HepG2 (cell line): ENCODE measurements around the gene RNU2-63P. TPM values are rescaled to one million over a fixed set of nuclear protein-coding genes. Genes with fewer than 3 reads are reported as not detected.

ENCODE experiments used
- ATAC-seq: fragments of 200-7000 bp; cut with Tn5 transposase; 3 replicates; pipeline ENCODE4 v1.9.1; 2020; ENCODE audit warnings: mild to moderate bottlenecking, moderate library complexity
- BruUV-seq: library from RNA; stranded (reverse); fragments of 400-500 nt; replicated peaks from 2 replicates; lab custom pipeline; 2021; lab: Mats Ljungman, UMichigan
- CTCF ChIA-PET: fragments of 300-600 bp; formaldehyde crosslinking; extraction: SDS; loops from one replicate; lab custom pipeline; 2021; ENCODE audit warnings: low total read pairs, inconsistent platforms, low intra/inter-chr PET ratio; lab: Yijun Ruan, JAX
- POLR2A ChIA-PET: fragments of 350-600 bp; sonication (Branson Sonifier 250); formaldehyde crosslinking; loops from one replicate; lab custom pipeline; 2020; ENCODE audit warnings: antibody characterized with exemption, inconsistent platforms; lab: Yijun Ruan, JAX
- DNase-seq: peaks from one replicate; pipeline ENCODE4 v3.0.0-alpha.2; 2015; ENCODE audit warnings: low spot score
- FAIRE-seq: peaks from 3 replicates; lab custom pipeline; 2011; peaks lifted over from hg19 to GRCh38; lab: Jason Lieb, UNC
- H2AFZ ChIP-seq: one replicate; pipeline ENCODE4 v1.6.1; 2011; ENCODE audit warnings: low read length, inconsistent platforms
- H3K27ac ChIP-seq: fragments of 300-600 bp; 3 replicates; pipeline ENCODE4 v1.8.0; 2011; ENCODE audit warnings: mixed run types, mild to moderate bottlenecking, mixed read lengths, low read length, inconsistent platforms; ENCODE audit not compliant: insufficient read depth; ENCODE audit errors: extremely low read length
- H3K27me3 ChIP-seq, 2 experiments: fragments of 200-600 bp in 1 of 2; 2 replicates in 1 of 2; 3 replicates in 1 of 2; pipeline versions ENCODE4 v1.6.0 to v1.8.0; 2011; ENCODE audit warnings: low read length in 2 of 2, mild to moderate bottlenecking in 2 of 2, moderate library complexity in 2 of 2, inconsistent platforms in 1 of 2; ENCODE audit not compliant: insufficient read depth in 2 of 2, control insufficient read depth in 1 of 2
- H3K36me3 ChIP-seq, 2 experiments: fragments of 200-600 bp in 1 of 2; replicated peaks in 1 of 2; 2 replicates in 1 of 2; 3 replicates in 1 of 2; pipeline versions ENCODE4 v1.5.1 to v1.8.0; 2011; ENCODE audit warnings: low read length in 2 of 2, inconsistent platforms in 1 of 2; ENCODE audit not compliant: insufficient read depth in 2 of 2, control insufficient read depth in 1 of 2
- H3K4me1 ChIP-seq: 2 replicates; pipeline ENCODE4 v1.5.1; 2012; ENCODE audit warnings: low read length, inconsistent platforms; ENCODE audit not compliant: insufficient read depth
- H3K4me2 ChIP-seq: 2 replicates; pipeline ENCODE4 v1.6.0; 2011; ENCODE audit warnings: low read depth, low read length, inconsistent platforms
- H3K4me3 ChIP-seq, 3 experiments: fragments of 200-600 bp in 1 of 3; sonication (generic), shearing (Covaris generic) in 1 of 3; replicated peaks in 1 of 3; 2 replicates each; pipeline ENCODE4 v1.5.1; 2011 to 2016; ENCODE audit warnings: low read length in 3 of 3, inconsistent platforms in 2 of 3, low read depth in 2 of 3, mild to moderate bottlenecking in 2 of 3, control low read depth in 1 of 3, mixed read lengths in 1 of 3; ENCODE audit not compliant: insufficient read depth in 1 of 3
- H3K79me2 ChIP-seq: one replicate; pipeline ENCODE4 v1.6.1; 2011; ENCODE audit warnings: low read length, inconsistent platforms; ENCODE audit not compliant: insufficient read depth
- H3K9ac ChIP-seq: 2 replicates; pipeline ENCODE4 v1.6.0; 2011; ENCODE audit warnings: mild to moderate bottlenecking, low read depth, low read length, inconsistent platforms; ENCODE audit not compliant: insufficient read depth
- H3K9me3 ChIP-seq: 2 replicates; pipeline ENCODE4 v1.5.1; 2012; ENCODE audit warnings: mild to moderate bottlenecking, low read length
- H4K20me1 ChIP-seq: 2 replicates; pipeline ENCODE4 v1.6.0; 2011; ENCODE audit warnings: inconsistent platforms, mild to moderate bottlenecking, low read length, moderate library complexity; ENCODE audit not compliant: insufficient read depth
- EZH2 ChIP-seq: conservative IDR thresholded peaks from 2 replicates; pipeline ENCODE4 v1.6.1; 2012; ENCODE audit warnings: mild to moderate bottlenecking, low read depth, low read length, moderate library complexity
- KLF16 ChIP-seq, 2 experiments: sonication (generic) in 1 of 2; formaldehyde crosslinking in 1 of 2; IDR thresholded peaks; 2 replicates each; pipeline versions ENCODE4 v1.6.1 to v1.8.0; 2016 to 2023; ENCODE audit warnings: missing genetic modification reagents in 2 of 2, missing compliant biosample characterization in 1 of 2
- MBD4 ChIP-seq: IDR thresholded peaks from 2 replicates; pipeline ENCODE4 v1.6.1; 2012; ENCODE audit warnings: low read length, inconsistent platforms, borderline replicate concordance
- MEF2D ChIP-seq: sonication (generic); formaldehyde crosslinking; IDR thresholded peaks from 2 replicates; pipeline ENCODE4 v1.5.1; 2020; ENCODE audit warnings: mild to moderate bottlenecking, missing genetic modification reagents
- MTA3 ChIP-seq: sonication (generic); formaldehyde crosslinking; IDR thresholded peaks from 2 replicates; pipeline ENCODE4 v1.4.0; 2020; ENCODE audit warnings: missing genetic modification reagents
- SALL2 ChIP-seq: sonication (generic); formaldehyde crosslinking; IDR thresholded peaks from 2 replicates; pipeline ENCODE4 v1.8.1; 2023; ENCODE audit warnings: mild to moderate bottlenecking, missing genetic modification reagents, inconsistent platforms
- ZFP1 ChIP-seq: IDR thresholded peaks from 2 replicates; pipeline ENCODE4 v1.6.1; 2016
- ZFX ChIP-seq: sonication (generic); formaldehyde crosslinking; IDR thresholded peaks from 2 replicates; pipeline ENCODE4 v1.4.0; 2020; ENCODE audit warnings: mild to moderate bottlenecking, low read depth, missing genetic modification reagents, moderate library complexity
- WGBS: methylation state at CpG from one replicate; pipeline ENCODE4 v1.1.6; 2017; ENCODE audit warnings: low lambda C conversion rate; 5-methylcytosine and 5-hydroxymethylcytosine counted together
- in situ Hi-C: cut with HindIII; loops from 2 replicates; pipeline ENCODE4 v1.10.0; 2017; ENCODE audit warnings: low pct_unique_long_range_greater_than_20kb; ENCODE audit not compliant: extremely low pct_ligation_motif_present
- intact Hi-C: fragments of 100-400 bp; cut with micrococcal nuclease; formaldehyde crosslinking; loops from one replicate; pipeline ENCODE4 v1.10.0; 2022; ENCODE audit not compliant: unreplicated experiment
- polyA plus RNA-seq, 8 experiments: library from polyadenylated mRNA; depleted of rRNA in 3 of 8; stranded (reverse) in 7 of 8; unstranded in 1 of 8; fragments of >200 nt; fragmentation: Illumina TruSeq in 4 of 8; extraction: Trizol in 4 of 8; gene quantifications; 2 replicates each; pipeline versions ENCODE4 v1.2.1 to v1.2.3, GENCODE V29; 2011 to 2016; ENCODE audit warnings: low read depth in 4 of 8, missing spikeins in 1 of 8, mixed read lengths in 1 of 8; ENCODE audit not compliant: insufficient read depth in 1 of 8
- total RNA-seq, 5 experiments: library from RNA; depleted of rRNA; stranded (reverse); fragments of >200 nt; fragmentation: Illumina TruSeq; extraction: Trizol; gene quantifications; 2 replicates each; pipeline ENCODE4 v1.2.3, GENCODE V29; 2016; ENCODE audit warnings: low read depth in 1 of 5
- TF ChIP-seq, protein P1 (sequence below): IDR thresholded peaks from 2 replicates; pipeline ENCODE4 v1.6.1; 2016; ENCODE audit warnings: mild to moderate bottlenecking
- TF ChIP-seq, protein P2 (sequence below): sonication (generic); formaldehyde crosslinking; IDR thresholded peaks from 2 replicates; pipeline ENCODE4 v1.4.0; 2020; ENCODE audit warnings: low read depth, mild to moderate bottlenecking, missing genetic modification reagents
- TF ChIP-seq, protein P3 (sequence below): IDR thresholded peaks from 2 replicates; pipeline ENCODE4 v1.6.1; 2016; ENCODE audit warnings: missing compliant biosample characterization, missing genetic modification reagents, borderline replicate concordance
- TF ChIP-seq, protein P4 (sequence below): sonication (generic); formaldehyde crosslinking; IDR thresholded peaks from 2 replicates; pipeline ENCODE4 v1.4.0; 2020; ENCODE audit warnings: mild to moderate bottlenecking, missing genetic modification reagents, borderline replicate concordance
- TF ChIP-seq, protein P5 (sequence below): sonication (generic); formaldehyde crosslinking; IDR thresholded peaks from 2 replicates; pipeline ENCODE4 v1.8.1; 2023; ENCODE audit warnings: mild to moderate bottlenecking, inconsistent platforms, moderate library complexity, missing genetic modification reagents, borderline replicate concordance

RNU2-63P gene
- total and polyA plus RNA-seq, 2 of the 13 experiments (the other 11 are each of a cell fraction or from before 2014, with no cell fraction given), result 6.8 TPM; not detected in 1

DNA sequence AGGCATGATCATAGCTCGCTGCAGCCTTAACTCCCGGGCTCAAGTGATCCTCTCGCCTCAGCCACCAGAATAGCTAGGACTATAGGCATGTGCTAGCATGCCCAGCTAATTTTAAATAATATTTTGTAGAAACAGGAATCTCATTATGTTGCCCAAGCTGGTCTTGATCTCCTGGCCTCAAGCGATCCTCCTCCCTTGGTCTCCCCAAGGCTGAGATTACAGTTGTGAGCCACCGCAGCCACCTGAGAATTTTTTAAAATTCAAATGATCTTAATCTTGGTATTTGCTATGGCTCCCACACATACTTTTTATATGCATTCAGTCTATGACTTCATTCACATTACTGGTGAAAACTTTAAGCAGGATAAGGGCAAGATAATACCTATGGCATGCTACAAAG lies 26.1 kb upstream of the RNU2-63P start:
- intact Hi-C loops (no loop called here), in situ Hi-C loops (no loop called here)
- Histone ChIP-seq H3K4me1 (peaks cover 15% of the 10 kb centered on the region), H2AFZ (no peak overlapping the region), H3K27me3 (no peaks in the 10 kb centered on the region), H3K4me2 (no peak overlapping the region), H3K79me2 (no peaks in the 10 kb centered on the region), H3K27ac (no peak overlapping the region), H3K9ac (no peak overlapping the region), H3K4me3 (no peak overlapping the region), H3K36me3 (no peaks in the 10 kb centered on the region), H3K9me3 (no peaks in the 10 kb centered on the region), H4K20me1 (no peaks in the 10 kb centered on the region)
- WGBS, result 98% methylated on average over 5 of the region's 5 CpGs
- no TSS peak for BruUV-seq
- FAIRE-seq (no peak), DNase-seq (no peak), ATAC-seq (no peak)
- ChIA-PET CTCF (no interaction called here), POLR2A (interaction anchor here (1.5 kb wide), 1 partner anchor 27 kb away, joined by 4 read pairs; the partner anchor contains the start of gene RNU2-63P)
- TF ChIP-seq MBD4 (no peak), MTA3 (CRISPR knock-in tag) (no peak), MEF2D (no peak), KLF16 (CRISPR knock-in tag; IDR thresholded peaks at IDR 0.05) (no peak), ZFP1 (no peak), ZFX (CRISPR knock-in tag) (no peak), SALL2 (CRISPR knock-in tag) (no peak), EZH2 (no peak)
- TF ChIP-seq, protein P1, sequence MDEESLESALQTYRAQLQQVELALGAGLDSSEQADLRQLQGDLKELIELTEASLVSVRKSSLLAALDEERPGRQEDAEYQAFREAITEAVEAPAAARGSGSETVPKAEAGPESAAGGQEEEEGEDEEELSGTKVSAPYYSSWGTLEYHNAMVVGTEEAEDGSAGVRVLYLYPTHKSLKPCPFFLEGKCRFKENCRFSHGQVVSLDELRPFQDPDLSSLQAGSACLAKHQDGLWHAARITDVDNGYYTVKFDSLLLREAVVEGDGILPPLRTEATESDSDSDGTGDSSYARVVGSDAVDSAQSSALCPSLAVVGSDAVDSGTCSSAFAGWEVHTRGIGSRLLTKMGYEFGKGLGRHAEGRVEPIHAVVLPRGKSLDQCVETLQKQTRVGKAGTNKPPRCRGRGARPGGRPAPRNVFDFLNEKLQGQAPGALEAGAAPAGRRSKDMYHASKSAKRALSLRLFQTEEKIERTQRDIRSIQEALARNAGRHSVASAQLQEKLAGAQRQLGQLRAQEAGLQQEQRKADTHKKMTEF (CRISPR knock-in tag), result no peak
- TF ChIP-seq, protein P2, sequence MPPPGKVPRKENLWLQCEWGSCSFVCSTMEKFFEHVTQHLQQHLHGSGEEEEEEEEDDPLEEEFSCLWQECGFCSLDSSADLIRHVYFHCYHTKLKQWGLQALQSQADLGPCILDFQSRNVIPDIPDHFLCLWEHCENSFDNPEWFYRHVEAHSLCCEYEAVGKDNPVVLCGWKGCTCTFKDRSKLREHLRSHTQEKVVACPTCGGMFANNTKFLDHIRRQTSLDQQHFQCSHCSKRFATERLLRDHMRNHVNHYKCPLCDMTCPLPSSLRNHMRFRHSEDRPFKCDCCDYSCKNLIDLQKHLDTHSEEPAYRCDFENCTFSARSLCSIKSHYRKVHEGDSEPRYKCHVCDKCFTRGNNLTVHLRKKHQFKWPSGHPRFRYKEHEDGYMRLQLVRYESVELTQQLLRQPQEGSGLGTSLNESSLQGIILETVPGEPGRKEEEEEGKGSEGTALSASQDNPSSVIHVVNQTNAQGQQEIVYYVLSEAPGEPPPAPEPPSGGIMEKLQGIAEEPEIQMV (CRISPR knock-in tag), result no peak
- TF ChIP-seq, protein P3, sequence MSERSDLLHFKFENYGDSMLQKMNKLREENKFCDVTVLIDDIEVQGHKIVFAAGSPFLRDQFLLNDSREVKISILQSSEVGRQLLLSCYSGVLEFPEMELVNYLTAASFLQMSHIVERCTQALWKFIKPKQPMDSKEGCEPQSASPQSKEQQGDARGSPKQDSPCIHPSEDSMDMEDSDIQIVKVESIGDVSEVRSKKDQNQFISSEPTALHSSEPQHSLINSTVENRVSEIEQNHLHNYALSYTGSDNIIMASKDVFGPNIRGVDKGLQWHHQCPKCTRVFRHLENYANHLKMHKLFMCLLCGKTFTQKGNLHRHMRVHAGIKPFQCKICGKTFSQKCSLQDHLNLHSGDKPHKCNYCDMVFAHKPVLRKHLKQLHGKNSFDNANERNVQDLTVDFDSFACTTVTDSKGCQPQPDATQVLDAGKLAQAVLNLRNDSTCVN, result no peak
- TF ChIP-seq, protein P4, sequence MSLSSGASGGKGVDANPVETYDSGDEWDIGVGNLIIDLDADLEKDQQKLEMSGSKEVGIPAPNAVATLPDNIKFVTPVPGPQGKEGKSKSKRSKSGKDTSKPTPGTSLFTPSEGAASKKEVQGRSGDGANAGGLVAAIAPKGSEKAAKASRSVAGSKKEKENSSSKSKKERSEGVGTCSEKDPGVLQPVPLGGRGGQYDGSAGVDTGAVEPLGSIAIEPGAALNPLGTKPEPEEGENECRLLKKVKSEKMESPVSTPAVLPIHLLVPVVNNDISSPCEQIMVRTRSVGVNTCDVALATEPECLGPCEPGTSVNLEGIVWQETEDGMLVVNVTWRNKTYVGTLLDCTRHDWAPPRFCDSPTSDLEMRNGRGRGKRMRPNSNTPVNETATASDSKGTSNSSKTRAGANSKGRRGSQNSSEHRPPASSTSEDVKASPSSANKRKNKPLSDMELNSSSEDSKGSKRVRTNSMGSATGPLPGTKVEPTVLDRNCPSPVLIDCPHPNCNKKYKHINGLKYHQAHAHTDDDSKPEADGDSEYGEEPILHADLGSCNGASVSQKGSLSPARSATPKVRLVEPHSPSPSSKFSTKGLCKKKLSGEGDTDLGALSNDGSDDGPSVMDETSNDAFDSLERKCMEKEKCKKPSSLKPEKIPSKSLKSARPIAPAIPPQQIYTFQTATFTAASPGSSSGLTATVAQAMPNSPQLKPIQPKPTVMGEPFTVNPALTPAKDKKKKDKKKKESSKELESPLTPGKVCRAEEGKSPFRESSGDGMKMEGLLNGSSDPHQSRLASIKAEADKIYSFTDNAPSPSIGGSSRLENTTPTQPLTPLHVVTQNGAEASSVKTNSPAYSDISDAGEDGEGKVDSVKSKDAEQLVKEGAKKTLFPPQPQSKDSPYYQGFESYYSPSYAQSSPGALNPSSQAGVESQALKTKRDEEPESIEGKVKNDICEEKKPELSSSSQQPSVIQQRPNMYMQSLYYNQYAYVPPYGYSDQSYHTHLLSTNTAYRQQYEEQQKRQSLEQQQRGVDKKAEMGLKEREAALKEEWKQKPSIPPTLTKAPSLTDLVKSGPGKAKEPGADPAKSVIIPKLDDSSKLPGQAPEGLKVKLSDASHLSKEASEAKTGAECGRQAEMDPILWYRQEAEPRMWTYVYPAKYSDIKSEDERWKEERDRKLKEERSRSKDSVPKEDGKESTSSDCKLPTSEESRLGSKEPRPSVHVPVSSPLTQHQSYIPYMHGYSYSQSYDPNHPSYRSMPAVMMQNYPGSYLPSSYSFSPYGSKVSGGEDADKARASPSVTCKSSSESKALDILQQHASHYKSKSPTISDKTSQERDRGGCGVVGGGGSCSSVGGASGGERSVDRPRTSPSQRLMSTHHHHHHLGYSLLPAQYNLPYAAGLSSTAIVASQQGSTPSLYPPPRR (CRISPR knock-in tag), result no peak
- TF ChIP-seq, protein P5, sequence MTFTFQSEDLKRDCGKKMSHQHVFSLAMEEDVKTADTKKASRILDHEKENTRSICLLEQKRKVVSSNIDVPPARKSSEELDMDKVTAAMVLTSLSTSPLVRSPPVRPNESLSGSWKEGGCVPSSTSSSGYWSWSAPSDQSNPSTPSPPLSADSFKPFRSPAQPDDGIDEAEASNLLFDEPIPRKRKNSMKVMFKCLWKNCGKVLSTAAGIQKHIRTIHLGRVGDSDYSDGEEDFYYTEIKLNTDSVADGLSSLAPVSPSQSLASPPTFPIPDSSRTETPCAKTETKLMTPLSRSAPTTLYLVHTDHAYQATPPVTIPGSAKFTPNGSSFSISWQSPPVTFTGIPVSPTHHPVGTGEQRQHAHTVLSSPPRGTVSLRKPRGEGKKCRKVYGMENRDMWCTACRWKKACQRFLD (CRISPR knock-in tag), result no peak
